HCT116 (cell line): ENCODE measurements around the gene CFAP45. TPM values are rescaled to one million over a fixed set of nuclear protein-coding genes. Genes with fewer than 3 reads are reported as not detected.

Source experiments
- CBX3 ChIP-seq: IDR thresholded peaks from 2 replicates; pipeline ENCODE4 v1.6.1; 2012; ENCODE audit warnings: low read depth
- CTCF ChIP-seq, 3 experiments: fragments of 200-600 bp in 1 of 3; sonication (generic) in 1 of 3; IDR thresholded peaks in 2 of 3; conservative IDR thresholded peaks in 1 of 3; 2 replicates each; pipeline ENCODE4 v1.5.1; 2012 to 2017; ENCODE audit warnings: low read depth in 2 of 3, low read length in 2 of 3, antibody characterized with exemption in 1 of 3, borderline replicate concordance in 1 of 3, control low read depth in 1 of 3, mild to moderate bottlenecking in 1 of 3, mixed read lengths in 1 of 3, mixed run types in 1 of 3, moderate library complexity in 1 of 3; ENCODE audit not compliant: insufficient read depth in 1 of 3
- EGR1 ChIP-seq: IDR thresholded peaks from 2 replicates; pipeline ENCODE4 v1.6.1; 2012; ENCODE audit warnings: low read depth
- EZH2 ChIP-seq: fragments of 200-600 bp; sonication (generic); IDR thresholded peaks from 2 replicates; pipeline ENCODE4 v1.6.1; 2017; ENCODE audit warnings: antibody characterized with exemption, mixed run types
- FOSL1 ChIP-seq: IDR thresholded peaks from 2 replicates; pipeline ENCODE4 v1.6.1; 2012; ENCODE audit warnings: low read depth
- RAD21 ChIP-seq: IDR thresholded peaks from 2 replicates; pipeline ENCODE4 v1.6.1; 2012; ENCODE audit warnings: low read depth, mild to moderate bottlenecking
- SRF ChIP-seq: IDR thresholded peaks from 2 replicates; pipeline ENCODE4 v1.6.1; 2012; ENCODE audit warnings: low read depth
- TCF7L2 ChIP-seq: IDR thresholded peaks from 2 replicates; pipeline ENCODE4 v1.7.0; 2011; ENCODE audit warnings: borderline replicate concordance, inconsistent platforms; ENCODE audit not compliant: insufficient read depth, insufficient read length; ENCODE audit errors: extremely low read depth
- ZBTB33 ChIP-seq: IDR thresholded peaks from 2 replicates; pipeline ENCODE4 v1.6.1; 2011; ENCODE audit warnings: mild to moderate bottlenecking, low read length, moderate library complexity; ENCODE audit not compliant: insufficient replicate concordance; ENCODE audit errors: extremely low read depth
- ZFX ChIP-seq: fragments of 450-650 bp; IDR thresholded peaks from 2 replicates; pipeline ENCODE4 v1.6.1; 2017
- ZNF274 ChIP-seq: fragments of 200-500 bp; sonication (Bioruptor generic); IDR thresholded peaks from 2 replicates; pipeline ENCODE4 v1.6.1; 2014; ENCODE audit warnings: mild to moderate bottlenecking, low read depth, low read length, inconsistent platforms
- total RNA-seq: library from RNA; stranded (reverse); gene quantifications from one replicate; pipeline ENCODE4 v1.2.1, GENCODE V29; 2021; ENCODE audit not compliant: unreplicated experiment

Gene CFAP45
- total RNA-seq, 1 experiment from 2014 or later = 0.59 TPM

GRCh38 chr1:159927211-159927848, 27.4 kb upstream of the CFAP45 start (continued):
- TF ChIP-seq CTCF (IDR thresholded peaks at IDR 0.05 in 2 of 3, conservative IDR thresholded peaks at IDR 0.05 in 1 of 3; ENCODE audit: borderline replicate concordance in 1 of 3, insufficient read depth in 1 of 3, low read depth in 2 of 3, low read length in 2 of 3) (no peak), SRF (no peak), EGR1 (no peak), CBX3 (no peak), RAD21 (no peak), ZBTB33 (no peak), ZFX (no peak), ZNF274 (no peak), EZH2 (no peak), TCF7L2 (no peak), FOSL1 (no peak)
